Measurements from ENCODE around the gene DCAKD.
"Not testable (repeated sequence)": the region's sequence is repeated elsewhere in the genome, so short reads cannot be mapped to it uniquely, and the experiment has no call there.

Gene DCAKD

DNA sequence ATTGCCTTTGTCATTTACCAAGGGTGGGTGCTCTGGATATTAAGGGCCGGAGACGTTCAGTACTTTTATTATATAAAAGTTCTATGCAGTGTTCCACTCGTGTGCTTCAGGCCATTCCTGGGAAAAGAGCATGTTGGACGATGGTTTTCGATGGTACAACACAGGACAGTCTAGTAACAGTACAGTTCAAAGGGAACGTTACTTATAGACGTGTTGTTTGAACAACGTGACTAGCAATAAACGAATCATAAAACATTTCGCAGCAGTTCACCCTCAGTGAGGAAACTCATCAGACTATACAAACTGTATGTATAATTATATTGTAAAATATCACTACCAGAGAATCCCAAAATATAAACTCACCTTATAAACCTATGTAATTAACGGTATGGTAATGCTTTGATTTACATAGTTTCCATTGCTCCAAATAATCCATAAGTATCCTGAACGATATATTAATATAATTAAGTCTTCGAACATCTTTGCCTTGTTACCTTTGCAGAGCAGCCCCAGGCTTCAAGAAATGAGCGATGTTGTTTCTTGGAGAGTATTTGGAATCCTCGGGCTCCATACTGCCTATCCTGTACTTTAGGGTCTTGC, 10.3 kb upstream of the DCAKD start:
- no peak for DNase-seq

DNA sequence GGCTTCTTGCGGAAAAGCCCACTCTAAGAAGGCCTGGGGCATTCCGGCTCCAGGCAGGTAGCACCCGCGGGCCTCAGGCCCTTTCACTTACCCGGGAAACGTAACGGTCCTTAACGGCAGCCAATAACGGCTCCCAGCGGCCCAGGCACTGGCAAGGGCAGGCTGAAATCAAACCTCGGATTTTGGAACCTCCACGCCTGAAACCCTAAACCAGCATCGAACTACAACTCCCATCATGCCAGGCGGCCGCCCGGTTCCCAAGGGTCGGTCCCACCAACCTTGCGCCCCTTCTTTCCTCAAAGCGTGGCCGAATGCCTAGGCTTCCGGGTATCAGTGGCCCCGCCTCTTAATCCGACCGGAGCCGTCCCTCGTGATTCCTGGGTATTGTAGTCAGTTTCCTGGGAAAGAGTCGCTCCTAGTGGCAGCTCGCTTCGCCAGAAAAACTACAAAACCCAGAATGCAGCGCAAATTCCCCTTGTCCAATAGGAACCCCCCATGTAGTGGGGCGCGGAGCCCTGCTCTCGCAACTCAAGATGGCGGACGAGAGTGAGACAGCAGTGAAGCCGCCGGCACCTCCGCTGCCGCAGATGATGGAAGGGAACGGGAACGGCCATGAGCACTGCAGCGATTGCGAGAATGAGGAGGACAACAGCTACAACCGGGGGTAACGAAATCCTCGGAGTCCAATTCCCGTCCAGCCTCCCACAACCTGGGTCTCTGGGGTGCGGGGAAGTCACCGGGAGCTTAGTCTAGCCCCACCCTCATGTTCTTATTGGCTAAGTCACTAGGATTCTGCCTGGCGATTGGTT, 9.6 kb upstream of the DCAKD start, which contains the start of gene NMT1:
Gene NMT1, plus strand, starts transcription at position 521 of the 809 bp plus-strand sequence. Its CDS starts 13 bp downstream, at position 534.
- peak; percentile 99 for DNase-seq

DNA sequence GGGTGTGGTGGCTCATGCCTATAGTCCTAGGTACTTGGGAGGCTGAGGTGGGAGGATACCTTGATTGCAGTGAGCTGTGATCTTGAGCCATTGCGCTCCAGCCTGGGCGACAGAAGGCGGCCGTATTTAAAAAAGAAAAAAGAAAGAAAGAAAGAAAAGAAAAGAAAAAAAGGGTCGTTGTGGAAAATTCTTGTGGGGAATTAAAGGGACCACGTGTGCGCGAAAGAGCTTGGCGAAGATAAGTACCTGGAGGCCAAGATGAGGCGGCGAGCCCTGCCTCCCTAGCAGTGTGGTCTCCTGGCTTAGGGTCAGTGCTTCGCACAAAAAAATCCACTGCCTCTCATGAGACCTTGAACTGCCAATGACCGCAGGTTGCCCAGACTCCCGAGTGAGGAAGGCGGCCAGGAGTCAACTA, 9.0 kb upstream of the DCAKD start:
- no peak for DNase-seq

GRCh38 chr17:45052052-45052772, 780 bp upstream of the DCAKD start:
- peak; percentile 60 for DNase-seq

GRCh38 chr17:45051720-45052051, 254 bp upstream of the DCAKD start:
- DNase-seq, result not testable (repeated sequence)

GRCh38 chr17:45050481-45051059, 862 bp downstream of the DCAKD start:
- DNase-seq, result no peak

DNA sequence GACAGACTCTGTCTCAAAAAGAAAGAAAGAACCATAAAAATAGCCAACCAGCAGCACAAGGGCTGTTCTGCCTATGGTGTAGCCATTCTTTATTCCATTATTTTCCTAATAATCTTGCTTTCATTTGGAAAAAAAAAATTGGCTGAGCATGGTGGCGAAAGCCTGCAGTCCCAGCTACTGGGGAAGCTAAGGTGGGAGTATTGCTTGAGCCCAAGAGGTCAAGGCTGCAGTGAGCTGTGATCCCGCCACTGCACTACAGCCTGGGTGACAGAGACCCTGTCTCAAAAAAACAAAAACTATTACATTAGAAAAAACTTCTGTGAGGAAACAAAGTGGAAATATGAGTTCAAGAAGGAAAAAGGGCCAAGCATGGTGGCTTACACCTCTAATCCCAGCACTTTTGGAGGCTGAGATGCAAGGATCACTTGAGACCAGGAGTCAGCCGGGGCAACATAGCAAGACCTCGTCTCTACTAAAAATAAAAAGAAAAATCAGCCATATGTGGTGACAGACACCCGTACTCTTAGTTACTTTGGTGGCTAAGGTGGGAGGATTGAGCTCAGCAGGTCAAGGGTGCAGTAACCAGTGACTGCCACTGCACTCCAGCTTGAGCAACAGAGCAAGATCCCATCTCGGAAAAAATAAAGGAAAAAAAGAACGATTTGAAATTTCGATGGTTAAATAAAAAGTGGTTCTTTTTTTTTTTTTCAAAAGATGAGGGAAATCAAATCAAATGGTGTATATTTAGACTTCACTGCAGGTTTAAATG, 2.5 kb downstream of the DCAKD start:
- DNase-seq, result no peak

GRCh38 chr17:45046537-45047125, 4.8 kb downstream of the DCAKD start:
- DNase-seq, result no peak

- DNase-seq, result no peak
Measured at GRCh38 chr17:45043813-45044540, 7.5 kb downstream of the DCAKD start.

- DNase-seq, result no peak
Measured at GRCh38 chr17:45042346-45043120, 8.9 kb downstream of the DCAKD start.

DNA sequence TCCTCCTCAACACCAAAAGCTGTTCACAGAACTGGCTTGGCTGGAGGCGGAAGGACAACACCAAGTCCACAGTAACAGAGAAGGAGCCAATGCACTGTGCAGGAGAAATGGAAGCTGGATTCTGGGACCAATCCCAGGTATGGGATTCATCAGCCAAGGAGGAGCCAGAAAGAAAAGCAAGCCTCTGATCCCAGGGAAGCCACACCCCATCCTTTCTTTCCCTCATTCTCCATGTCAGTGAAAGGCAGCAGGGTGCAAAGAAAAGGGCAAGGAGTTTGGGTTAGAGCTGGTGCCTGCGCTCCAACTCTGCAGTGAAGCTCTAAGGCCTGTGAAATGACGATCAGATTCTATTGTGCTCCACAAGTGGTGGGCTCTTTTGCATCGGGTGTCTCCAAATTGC, 11.0 kb downstream of the DCAKD start:
- no peak for DNase-seq

- DNase-seq, result no peak
Measured at GRCh38 chr17:45038728-45039634, 12.5 kb downstream of the DCAKD start.

DNA sequence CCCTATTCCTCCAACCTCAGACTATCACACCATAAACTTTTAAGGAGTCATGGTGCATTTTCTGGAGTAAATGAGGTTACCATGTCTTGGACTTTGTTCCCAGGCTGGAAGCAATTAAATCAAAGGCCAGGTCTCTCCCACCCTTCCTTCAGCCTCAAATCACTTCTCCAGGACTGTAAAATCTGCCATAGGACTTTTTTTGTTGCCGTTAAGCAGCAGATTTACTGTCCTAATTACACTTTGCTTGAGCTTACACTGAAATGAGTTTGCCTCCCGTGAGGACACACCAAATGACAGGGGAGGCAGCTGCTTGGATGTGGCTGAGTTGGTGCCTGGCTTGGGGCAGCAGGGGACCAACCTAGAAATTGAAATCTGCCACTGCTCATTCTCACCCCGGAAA, 14.7 kb downstream of the DCAKD start:
- no peak for DNase-seq

- DNase-seq, result no peak
Measured at GRCh38 chr17:45035848-45036247, 15.6 kb downstream of the DCAKD start.

- DNase-seq, result no peak
Measured at GRCh38 chr17:45034599-45034998, 16.8 kb downstream of the DCAKD start.

GRCh38 chr17:45032174-45032541, 19.3 kb downstream of the DCAKD start:
- DNase-seq, result no peak

GRCh38 chr17:45031231-45032173, 19.9 kb downstream of the DCAKD start:
- no peak for DNase-seq

DNA sequence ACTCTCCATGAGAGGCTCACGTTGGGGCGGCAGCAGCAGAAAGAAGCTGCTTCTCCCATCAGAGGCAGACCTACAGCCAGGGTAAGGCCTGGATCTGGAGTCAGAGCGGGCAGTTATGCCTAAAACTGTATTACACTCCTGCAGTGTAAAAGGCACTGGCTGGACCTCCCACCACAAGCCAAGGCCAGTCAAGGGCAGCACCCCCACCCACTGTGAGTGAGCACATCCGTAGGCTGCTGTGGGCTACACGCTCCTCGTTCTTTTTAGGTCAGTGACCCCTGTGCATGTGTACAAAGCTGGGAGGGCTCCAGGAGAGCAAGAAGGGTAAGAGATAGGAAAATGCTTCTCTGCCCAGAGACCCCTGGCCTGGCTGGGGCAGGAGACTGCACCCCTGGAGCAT, 20.7 kb downstream of the DCAKD start:
- DNase-seq, result no peak

Measured in KG1 (cell line).